GM18868 (cell line): Measurements from ENCODE around the gene KIAA1586.

Experiments used
- ATAC-seq: cut with Tn5 transposase; IDR thresholded peaks from one replicate; pipeline ENCODE4 v1.9.1; 2021; ENCODE audit warnings: mild to moderate bottlenecking, moderate library complexity; ENCODE audit not compliant: unreplicated experiment

Gene KIAA1586

GRCh38 chr6:57097596-57097995, 51.1 kb downstream of the KIAA1586 start:
- no peak for ATAC-seq

- no peak for ATAC-seq
Observed at GRCh38 chr6:57102976-57103375, 56.5 kb downstream of the KIAA1586 start.

- ATAC-seq, result no peak
Observed at GRCh38 chr6:57104336-57104735, 57.8 kb downstream of the KIAA1586 start.
